ENCODE measurements around the gene NCAPG2.

- no peak for TF ChIP-seq CTCF (IDR thresholded peaks at IDR 0.05)
- TF ChIP-seq EP300 (IDR thresholded peaks at IDR 0.05; ENCODE audit: low read depth): no peak
Observed at GRCh38 chr7:158585721-158586498, 118.7 kb downstream of the NCAPG2 start.

Measured in transverse colon (tissue), 3 donors.